Measurements from ENCODE around the gene TMEM204.

TMEM204 gene

DNA sequence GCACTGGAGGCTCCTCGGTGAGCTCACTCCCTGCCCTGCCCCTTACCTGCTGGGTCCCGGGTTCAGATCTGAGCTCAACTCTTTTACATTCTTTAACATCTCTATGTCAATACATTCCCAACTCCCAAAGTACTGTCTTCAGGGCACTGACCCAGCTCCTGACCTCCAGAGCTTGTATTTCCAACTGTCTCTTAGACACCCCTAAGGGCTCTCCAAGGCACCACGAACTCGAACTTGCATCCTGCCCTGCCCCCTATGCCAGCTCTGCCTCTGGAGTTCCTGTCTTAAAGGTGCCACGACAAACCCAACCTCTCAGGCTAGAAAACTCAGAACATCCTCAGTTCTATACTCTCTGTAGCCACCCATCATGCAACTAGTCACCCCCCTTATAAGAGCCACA lies 39.8 kb downstream of the TMEM204 start:
- no peak for TF ChIP-seq CTCF (IDR thresholded peaks at IDR 0.05; ENCODE audit: extremely low read depth, insufficient read depth, missing control alignments)
- no peak for DNase-seq (ENCODE audit: low spot score)
- in situ Hi-C loops (cut with MboI; ENCODE audit: low pct_unique_long_range_greater_than_20kb, low sequenced_read_pairs, unreplicated experiment), result no loop called here

GRCh38 chr16:1575578-1575977 lies 42.1 kb downstream of the TMEM204 start:
- in situ Hi-C loops (cut with MboI; ENCODE audit: low pct_unique_long_range_greater_than_20kb, low sequenced_read_pairs, unreplicated experiment), result no loop called here
- DNase-seq (ENCODE audit: low spot score), result no peak
- TF ChIP-seq CTCF (IDR thresholded peaks at IDR 0.05; ENCODE audit: extremely low read depth, insufficient read depth, missing control alignments), result no peak

DNA sequence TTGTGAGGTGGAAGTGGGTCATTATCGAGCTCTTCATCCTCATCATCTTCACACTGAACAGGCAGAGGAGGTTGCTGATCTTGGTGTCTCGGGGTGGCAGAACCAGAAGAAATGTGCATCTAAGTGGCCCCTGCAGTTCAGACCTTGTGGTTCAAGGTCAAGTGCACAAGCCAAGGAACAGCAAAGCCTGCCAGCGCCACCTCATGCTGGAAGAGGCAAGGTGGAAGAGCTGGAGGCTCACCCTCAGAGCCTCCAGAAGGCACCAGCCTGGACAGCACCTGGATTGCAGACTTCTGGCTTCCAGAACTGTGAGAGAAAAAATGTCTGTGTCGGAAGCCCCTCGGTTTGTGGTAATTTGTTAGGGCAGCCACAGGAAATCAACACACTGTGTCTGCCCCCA lies 45.7 kb downstream of the TMEM204 start:
- in situ Hi-C loops (cut with MboI; ENCODE audit: low pct_unique_long_range_greater_than_20kb, low sequenced_read_pairs, unreplicated experiment), result no loop called here
- no peak for TF ChIP-seq CTCF (IDR thresholded peaks at IDR 0.05; ENCODE audit: extremely low read depth, insufficient read depth, missing control alignments)
- no peak for DNase-seq (ENCODE audit: low spot score)

- in situ Hi-C loops (cut with MboI; ENCODE audit: low pct_unique_long_range_greater_than_20kb, low sequenced_read_pairs, unreplicated experiment), result no loop called here
- TF ChIP-seq CTCF (IDR thresholded peaks at IDR 0.05; ENCODE audit: extremely low read depth, insufficient read depth, missing control alignments), result no peak
Measured at GRCh38 chr16:1580256-1580655, 46.8 kb downstream of the TMEM204 start.

GRCh38 chr16:1580956-1581355 lies 47.5 kb downstream of the TMEM204 start:
- TF ChIP-seq CTCF (IDR thresholded peaks at IDR 0.05; ENCODE audit: extremely low read depth, insufficient read depth, missing control alignments), result no peak
- in situ Hi-C loops (cut with MboI; ENCODE audit: low pct_unique_long_range_greater_than_20kb, low sequenced_read_pairs, unreplicated experiment), result no loop called here
- DNase-seq (ENCODE audit: low spot score), result no peak

More at GRCh38 chr16:1580256-1580655, 46.8 kb downstream of the TMEM204 start:
- no peak for DNase-seq (ENCODE audit: low spot score)

DNA sequence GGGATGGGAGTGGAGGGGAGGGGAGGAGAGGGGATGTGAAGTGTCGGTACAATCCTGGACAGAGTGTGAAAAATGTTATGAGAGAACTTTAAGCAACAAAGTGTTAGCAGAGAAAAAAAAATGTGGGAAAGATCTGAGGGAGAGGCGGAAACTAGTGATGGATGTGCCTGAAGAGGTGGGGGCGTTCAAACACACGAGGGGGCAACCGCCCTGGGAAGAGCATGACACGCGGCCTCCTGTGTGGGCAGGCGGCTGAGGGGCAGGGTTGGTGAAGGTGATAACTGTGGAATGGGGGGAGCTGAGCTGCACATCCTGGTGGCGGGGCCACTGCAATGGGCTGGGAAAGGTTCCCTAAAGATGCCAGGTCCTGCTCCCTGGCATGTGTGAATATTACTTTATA lies 48.3 kb downstream of the TMEM204 start:
- no peak for DNase-seq (ENCODE audit: low spot score)
- in situ Hi-C loops (cut with MboI; ENCODE audit: low pct_unique_long_range_greater_than_20kb, low sequenced_read_pairs, unreplicated experiment), result no loop called here
- no peak for TF ChIP-seq CTCF (IDR thresholded peaks at IDR 0.05; ENCODE audit: extremely low read depth, insufficient read depth, missing control alignments)

GRCh38 chr16:1583180-1583579 lies 49.7 kb downstream of the TMEM204 start:
- in situ Hi-C loops (cut with MboI; ENCODE audit: low pct_unique_long_range_greater_than_20kb, low sequenced_read_pairs, unreplicated experiment), result no loop called here
- DNase-seq (ENCODE audit: low spot score), result no peak
- no peak for TF ChIP-seq CTCF (IDR thresholded peaks at IDR 0.05; ENCODE audit: extremely low read depth, insufficient read depth, missing control alignments)

Data from GM13977 (cell line).